Thymus (tissue), 11 donors: ENCODE measurements around the gene EPAS1. TPM values are rescaled to one million over a fixed set of nuclear protein-coding genes. Genes with fewer than 3 reads are reported as not detected.

ENCODE experiments used
- DNase-seq, 9 donors: peaks; one replicate each; pipeline ENCODE4 v3.0.0-alpha.2; 2013; ENCODE audit warnings: low spot score in 9 of 9, low read depth in 6 of 9, missing footprints in 1 of 9
- H3K27ac ChIP-seq, 2 donors: one replicate each; pipeline ENCODE4 v1.5.1; 2013; ENCODE audit warnings: control low read depth in 1 of 2, low read depth in 1 of 2, low read length in 1 of 2, mild to moderate bottlenecking in 1 of 2, moderate library complexity in 1 of 2
- H3K27me3 ChIP-seq, 2 donors: one replicate each; pipeline ENCODE4 v1.5.1; 2013; ENCODE audit warnings: low read length in 1 of 2; ENCODE audit not compliant: control insufficient read depth in 2 of 2, insufficient read depth in 1 of 2
- H3K36me3 ChIP-seq, 2 donors: one replicate each; pipeline ENCODE4 v1.5.1; 2013; ENCODE audit warnings: low read length in 1 of 2, mild to moderate bottlenecking in 1 of 2, moderate library complexity in 1 of 2; ENCODE audit not compliant: control insufficient read depth in 2 of 2, insufficient read depth in 2 of 2
- H3K4me1 ChIP-seq, 2 donors: one replicate each; pipeline ENCODE4 v1.5.1; 2013; ENCODE audit warnings: low read length in 2 of 2; ENCODE audit not compliant: control insufficient read depth in 2 of 2, insufficient read depth in 2 of 2
- H3K4me3 ChIP-seq, 2 donors: one replicate each; pipeline ENCODE4 v1.5.1; 2013; ENCODE audit warnings: low read length in 2 of 2, control low read depth in 1 of 2, mild to moderate bottlenecking in 1 of 2
- H3K9me3 ChIP-seq, 2 donors: one replicate each; pipeline ENCODE4 v1.5.1; 2013; ENCODE audit warnings: low read length in 1 of 2, mild to moderate bottlenecking in 1 of 2; ENCODE audit not compliant: control insufficient read depth in 2 of 2, insufficient read depth in 1 of 2
- WGBS: extraction: QIAGEN DNeasy Blood & Tissue Kit; methylation state at CpG from one replicate; pipeline ENCODE4 v1.1.7; 2013; 5-methylcytosine and 5-hydroxymethylcytosine counted together
- polyA plus RNA-seq: library from polyadenylated mRNA; stranded (reverse); fragments of 200-250 nt; gene quantifications from one replicate; pipeline ENCODE4 v1.2.3, GENCODE V29; 2013
- total RNA-seq: library from RNA; stranded (reverse); fragments of 120-200 nt; gene quantifications from one replicate; pipeline ENCODE4 v1.2.4, GENCODE V29; 2013
- donor health status: healthy.

EPAS1 gene
- total and polyA plus RNA-seq, 2 donors = 3.1 to 48.9 TPM

DNA sequence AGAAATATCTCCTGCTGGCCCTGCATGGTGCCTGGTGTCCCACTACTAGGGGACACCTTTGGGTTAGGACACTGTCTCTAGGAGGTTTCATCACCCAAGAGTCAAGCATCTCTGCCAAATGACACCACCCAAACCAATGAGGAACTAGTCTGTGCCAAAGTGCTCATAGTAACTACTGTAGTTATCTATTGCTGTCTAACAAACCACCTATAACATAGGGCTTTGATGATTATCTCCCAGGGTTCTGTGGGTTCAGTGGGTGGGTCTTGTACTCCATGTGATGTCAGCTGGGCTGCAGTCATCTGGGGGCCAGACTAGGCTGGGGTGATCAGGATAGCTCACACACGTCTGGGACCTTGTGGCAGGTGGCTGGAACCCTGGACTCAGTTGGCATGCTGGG lies 59.8 kb downstream of the EPAS1 start:
- no peak overlapping the region for H3K4me3 ChIP-seq
- no peaks in the 10 kb centered on the region for H3K9me3 ChIP-seq
- no peaks in the 10 kb centered on the region for H3K36me3 ChIP-seq
- peaks cover 18 to 50% of the 10 kb centered on the region in 2 donors for H3K4me1 ChIP-seq
- H3K27me3 ChIP-seq = no peaks in the 10 kb centered on the region
- no peak for DNase-seq
- 88% methylated on average over 1 of the region's 1 CpG for WGBS
- H3K27ac ChIP-seq = no peak overlapping the region

DNA sequence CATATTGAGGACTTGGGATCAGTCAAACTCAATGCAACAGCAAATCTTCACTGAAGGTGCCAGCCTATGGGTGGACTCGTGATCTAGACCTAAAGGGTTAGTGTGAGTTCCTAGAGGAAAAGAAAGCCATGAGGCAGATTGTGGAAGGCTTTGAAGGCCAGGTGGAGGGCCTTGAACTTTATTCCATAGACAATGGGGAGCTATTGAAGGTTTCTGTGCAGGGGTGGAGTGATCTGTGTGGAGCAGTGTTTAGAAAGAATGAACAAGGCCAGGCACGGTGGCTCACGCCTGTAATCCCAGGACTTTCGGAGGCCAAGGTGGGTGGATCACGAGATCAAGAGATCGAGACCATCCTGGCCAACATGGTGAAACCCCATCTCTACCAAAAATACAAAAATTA lies 61.5 kb downstream of the EPAS1 start:
- no peaks in the 10 kb centered on the region for H3K27me3 ChIP-seq
- no peak overlapping the region for H3K4me3 ChIP-seq
- WGBS = 98% methylated on average over 6 of the region's 6 CpGs
- DNase-seq = no peak
- peaks cover 12 to 37% of the 10 kb centered on the region in 2 donors for H3K4me1 ChIP-seq
- no peak overlapping the region for H3K27ac ChIP-seq
- H3K9me3 ChIP-seq = no peaks in the 10 kb centered on the region
- H3K36me3 ChIP-seq = no peaks in the 10 kb centered on the region

DNA sequence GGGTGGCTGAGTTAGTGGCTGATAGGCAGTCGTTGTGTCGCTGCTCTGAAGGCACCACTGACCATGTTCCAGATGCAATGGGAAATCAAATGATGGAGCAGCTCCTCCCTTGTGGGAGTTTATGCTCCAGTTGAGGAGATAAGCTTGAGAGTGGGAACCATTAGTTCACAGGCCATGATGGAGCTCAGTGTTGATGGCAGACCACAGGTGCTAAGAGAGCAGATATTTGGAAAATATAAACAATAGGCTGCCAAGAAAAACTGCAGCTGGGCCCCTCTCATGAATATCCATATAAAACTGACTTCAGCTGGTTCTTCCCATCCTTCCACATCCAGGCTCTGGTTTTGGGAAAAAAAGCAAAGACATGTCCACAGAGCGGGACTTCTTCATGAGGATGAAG lies 63.1 kb downstream of the EPAS1 start:
- WGBS = 95% methylated on average over 3 of the region's 3 CpGs
- peaks cover 12 to 27% of the 10 kb centered on the region in 2 donors for H3K4me1 ChIP-seq
- no peaks in the 10 kb centered on the region for H3K36me3 ChIP-seq

DNA sequence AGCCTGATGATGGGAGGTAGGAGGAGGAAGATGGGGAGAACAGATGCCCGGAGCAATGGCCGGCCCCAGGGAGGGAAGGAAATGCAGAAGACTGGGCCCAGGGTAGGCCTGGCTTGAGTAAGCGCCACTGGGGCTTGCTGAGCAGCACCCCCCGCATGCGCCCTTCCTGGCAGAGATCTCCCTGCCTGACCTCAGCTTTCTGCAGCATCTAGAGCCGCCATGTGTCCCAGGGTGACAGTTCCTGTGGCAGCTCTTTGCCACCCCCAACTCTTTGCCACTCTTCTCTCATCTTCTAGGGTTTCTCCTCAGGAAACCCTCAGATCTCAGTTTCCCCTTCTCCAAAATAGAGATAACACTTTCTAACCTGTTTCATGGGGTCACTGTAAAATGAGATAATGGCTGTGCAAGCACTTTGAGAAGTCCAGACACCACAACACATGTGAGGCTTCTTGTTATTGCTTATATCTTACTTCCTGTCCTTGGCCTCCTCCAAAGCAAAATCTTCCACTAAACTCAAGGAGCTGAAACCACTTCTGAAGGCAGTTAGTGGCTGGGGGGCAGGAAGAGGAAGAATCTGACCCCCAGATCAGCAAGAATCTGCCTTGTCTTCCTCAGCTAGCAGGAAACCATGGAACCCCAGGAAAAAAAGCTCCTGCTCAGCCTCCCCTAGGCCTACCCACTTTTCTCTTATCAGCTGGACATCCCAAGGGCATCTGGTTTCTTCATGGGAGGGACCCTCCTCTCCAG lies 64.9 kb downstream of the EPAS1 start:
- 88% methylated on average over 6 of the region's 6 CpGs for WGBS
- Histone ChIP-seq H3K36me3 (no peaks in the 10 kb centered on the region), H3K4me1 (peaks cover 7 to 16% of the 10 kb centered on the region in 2 donors), H3K27ac (no peak overlapping the region), H3K27me3 (no peaks in the 10 kb centered on the region), H3K4me3 (no peak overlapping the region), H3K9me3 (no peaks in the 10 kb centered on the region)
- peak in 1 of 9 donors; percentile 28 for DNase-seq

More for the DNA sequence above, 63.1 kb downstream of the EPAS1 start:
- no peak for DNase-seq
- Histone ChIP-seq H3K4me3 (no peak overlapping the region), H3K9me3 (no peaks in the 10 kb centered on the region), H3K27ac (no peak overlapping the region), H3K27me3 (no peaks in the 10 kb centered on the region)

DNA sequence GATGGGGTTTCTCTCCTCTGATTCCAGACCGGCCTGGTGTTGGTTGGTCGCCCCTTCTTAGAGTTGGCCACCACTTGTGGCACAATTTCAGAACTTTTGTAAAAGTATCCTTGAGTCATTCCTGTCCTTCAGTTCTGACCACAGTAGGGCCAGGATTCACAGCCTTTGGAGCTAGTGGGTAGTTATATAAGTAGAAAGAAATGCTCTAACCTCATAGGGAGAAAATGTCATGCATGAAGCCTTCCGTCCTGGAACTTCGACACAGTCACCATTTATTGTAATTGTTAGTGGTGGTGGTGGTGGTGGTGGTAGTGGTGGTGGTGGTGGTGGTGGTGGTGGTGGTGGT lies 65.4 kb downstream of the EPAS1 start:
- no peaks in the 10 kb centered on the region for H3K36me3 ChIP-seq
- H3K9me3 ChIP-seq = no peaks in the 10 kb centered on the region
- no peak for DNase-seq
- H3K27ac ChIP-seq = no peak overlapping the region
- H3K4me1 ChIP-seq = peaks cover 5 to 11% of the 10 kb centered on the region in 2 donors
- 98% methylated on average over 4 of the region's 4 CpGs for WGBS
- H3K4me3 ChIP-seq = no peak overlapping the region
- no peaks in the 10 kb centered on the region for H3K27me3 ChIP-seq

DNA sequence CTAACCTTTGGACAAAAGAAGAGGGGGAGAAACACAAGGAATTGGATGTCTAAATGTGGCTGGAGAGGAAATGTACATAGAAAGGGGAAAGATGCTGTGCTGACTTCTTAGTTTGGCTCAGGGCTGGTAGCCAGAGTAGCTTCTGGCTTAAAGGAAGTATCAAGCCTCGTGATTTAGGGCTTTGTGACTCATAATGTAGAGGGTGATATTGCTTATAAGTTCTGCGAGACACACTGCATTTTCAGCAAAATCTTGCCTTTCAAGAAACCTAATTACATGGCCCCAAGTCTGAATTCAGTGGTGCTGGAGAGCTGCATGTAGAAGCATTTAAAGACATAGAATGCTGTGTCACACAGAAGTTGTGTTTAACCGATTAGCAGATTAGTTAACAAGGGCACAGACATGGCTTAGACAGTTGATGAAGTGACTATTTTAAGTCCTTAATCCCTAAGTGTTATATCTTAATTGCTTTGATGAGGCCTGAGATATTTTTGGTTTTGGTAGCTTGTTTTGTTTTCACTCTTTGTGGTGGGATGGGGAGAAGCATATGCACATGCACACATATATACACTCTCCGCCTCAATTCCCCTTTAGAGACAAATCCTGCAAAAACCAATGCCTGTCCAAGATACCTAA lies 66.4 kb downstream of the EPAS1 start:
- H3K27me3 ChIP-seq = no peaks in the 10 kb centered on the region
- H3K4me1 ChIP-seq = peaks cover 5 to 12% of the 10 kb centered on the region in 2 donors
- peak in 1 of 9 donors; percentile 27 for DNase-seq
- H3K36me3 ChIP-seq = no peaks in the 10 kb centered on the region
- H3K9me3 ChIP-seq = no peaks in the 10 kb centered on the region
- no peak overlapping the region for H3K4me3 ChIP-seq
- no peak overlapping the region for H3K27ac ChIP-seq
- 75% methylated on average over 4 of the region's 4 CpGs for WGBS

DNA sequence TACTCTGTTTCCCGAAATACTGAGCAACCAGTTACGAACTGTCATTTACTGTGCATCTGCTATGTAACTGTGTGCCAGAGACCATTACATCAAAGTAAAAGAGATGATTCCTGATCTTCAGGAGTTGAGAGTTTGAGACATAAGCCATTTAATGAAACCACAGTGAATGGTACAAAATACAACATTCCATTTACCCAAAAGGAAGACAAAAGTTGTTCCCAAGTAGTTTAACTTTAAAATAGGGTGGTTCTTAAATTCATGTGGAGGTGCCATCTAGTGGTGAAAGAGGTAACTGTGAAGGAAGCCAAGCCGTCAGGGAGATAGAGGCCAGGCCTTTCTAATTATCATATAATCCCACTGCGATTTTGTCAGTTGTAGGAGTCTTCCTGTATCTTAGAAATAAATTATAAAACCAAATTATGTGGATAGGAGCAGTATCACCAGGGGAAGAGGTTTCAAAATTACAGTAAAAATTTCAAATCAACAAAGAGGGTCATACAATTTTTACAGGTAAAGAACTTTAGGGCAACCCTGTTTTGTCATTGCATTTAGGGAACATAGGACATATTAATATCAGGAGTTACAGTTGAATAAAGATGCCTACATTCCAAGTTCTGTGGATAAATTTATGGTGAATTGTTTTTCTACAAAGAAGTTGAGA lies 67.7 kb downstream of the EPAS1 start:
- Histone ChIP-seq H3K27me3 (no peaks in the 10 kb centered on the region), H3K27ac (no peak overlapping the region), H3K36me3 (no peaks in the 10 kb centered on the region), H3K4me3 (no peak overlapping the region), H3K9me3 (no peaks in the 10 kb centered on the region), H3K4me1 (peaks cover 5 to 12% of the 10 kb centered on the region in 2 donors)
- 56% methylated on average over 4 of the region's 4 CpGs for WGBS
- DNase-seq = peak in 8 of 9 donors; percentile 37 to 79 (median 53)

DNA sequence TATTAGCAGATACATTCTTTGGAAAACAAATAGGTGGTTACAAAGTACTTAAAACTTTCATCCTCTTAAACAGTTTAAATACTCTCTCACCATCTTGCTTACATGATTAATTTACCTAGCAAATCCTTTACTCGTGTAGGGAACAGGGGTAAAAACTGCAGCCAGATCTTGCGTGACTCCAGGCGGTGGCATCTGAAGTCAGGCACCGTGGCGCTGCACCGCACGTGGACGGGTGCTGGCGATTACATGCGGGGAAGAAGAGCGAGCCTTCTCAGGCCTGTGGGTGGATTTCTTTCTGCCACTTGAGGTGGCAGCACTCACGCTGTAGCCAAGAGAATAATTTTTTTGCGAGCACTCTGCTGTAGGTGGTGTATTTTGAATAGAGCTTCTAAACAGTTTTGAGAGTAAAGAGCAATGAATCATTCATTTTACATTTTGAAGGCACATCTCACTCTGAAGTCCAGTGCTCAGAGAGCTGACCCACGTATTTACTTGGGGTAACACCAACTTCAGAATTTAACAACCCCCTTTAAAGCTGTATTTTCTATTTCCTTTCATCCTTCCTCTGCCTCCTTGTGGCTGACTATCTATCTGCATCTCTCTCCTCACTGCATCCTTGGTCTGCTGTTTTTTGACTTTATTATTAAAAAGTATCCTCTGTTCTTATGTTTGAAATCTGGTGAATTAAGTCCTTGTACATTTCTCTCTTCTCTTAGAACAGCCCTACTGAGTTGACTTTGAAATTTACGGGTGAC lies 68.9 kb downstream of the EPAS1 start:
- H3K27ac ChIP-seq = no peak overlapping the region
- no peaks in the 10 kb centered on the region for H3K9me3 ChIP-seq
- peaks cover 5 to 12% of the 10 kb centered on the region in 2 donors for H3K4me1 ChIP-seq
- H3K4me3 ChIP-seq = no peak overlapping the region
- 93% methylated on average over 15 of the region's 15 CpGs for WGBS
- no peaks in the 10 kb centered on the region for H3K27me3 ChIP-seq
- no peaks in the 10 kb centered on the region for H3K36me3 ChIP-seq
- DNase-seq = no peak

DNA sequence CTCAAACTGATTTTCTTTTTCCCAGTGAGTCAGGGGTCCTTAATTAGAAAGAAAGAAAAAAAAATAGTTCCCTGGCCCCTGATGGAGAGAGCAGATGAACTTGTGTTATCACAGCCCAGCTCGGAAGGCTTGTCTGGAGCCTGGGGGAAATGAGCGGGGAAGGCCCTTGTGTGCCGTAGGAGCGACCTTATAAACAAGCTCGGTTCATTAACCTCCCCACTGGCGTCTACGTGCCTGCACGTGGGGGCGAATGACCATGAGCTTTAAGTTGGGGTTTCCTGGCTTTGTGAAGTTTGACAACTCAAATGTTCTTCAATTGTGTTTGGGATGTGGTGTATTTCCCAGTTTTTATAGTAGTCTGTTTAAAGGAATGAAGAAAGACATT lies 69.5 kb downstream of the EPAS1 start:
- peaks cover 5 to 12% of the 10 kb centered on the region in 2 donors for H3K4me1 ChIP-seq
- WGBS = 97% methylated on average over 9 of the region's 9 CpGs
- H3K9me3 ChIP-seq = no peaks in the 10 kb centered on the region
- H3K4me3 ChIP-seq = no peak overlapping the region
- no peaks in the 10 kb centered on the region for H3K27me3 ChIP-seq
- no peak for DNase-seq
- no peak overlapping the region for H3K27ac ChIP-seq
- H3K36me3 ChIP-seq = no peaks in the 10 kb centered on the region
